22Rv1 (cell line): ENCODE data around the gene TAS2R14.

Source experiments
- CTCF ChIP-seq: fragments of 450-650 bp; IDR thresholded peaks from 2 replicates; pipeline ENCODE4 v1.5.1; 2017; ENCODE audit warnings: mild to moderate bottlenecking
- ZFX ChIP-seq: fragments of 450-650 bp; IDR thresholded peaks from 2 replicates; pipeline ENCODE4 v1.6.1; 2017; ENCODE audit warnings: antibody characterized with exemption, borderline replicate concordance

GRCh38 chr12:10952645-10953044 is 13.6 kb upstream of the TAS2R14 start:
- no peak for TF ChIP-seq CTCF
- TF ChIP-seq ZFX: no peak
